Stimulated activated CD8-positive, alpha-beta memory T cell treated with anti-CD3 and anti-CD28 coated beads, Interleukin-15, amount 100 ng/mL, for 48 hours (primary cell): ENCODE data around the gene ATP1A4.

ENCODE experiments used
- DNase-seq, 2 donors: peaks; one replicate each; pipeline ENCODE4 v3.0.0-alpha.2; 2020; ENCODE audit warnings: low read depth in 2 of 2

ATP1A4 gene

DNA sequence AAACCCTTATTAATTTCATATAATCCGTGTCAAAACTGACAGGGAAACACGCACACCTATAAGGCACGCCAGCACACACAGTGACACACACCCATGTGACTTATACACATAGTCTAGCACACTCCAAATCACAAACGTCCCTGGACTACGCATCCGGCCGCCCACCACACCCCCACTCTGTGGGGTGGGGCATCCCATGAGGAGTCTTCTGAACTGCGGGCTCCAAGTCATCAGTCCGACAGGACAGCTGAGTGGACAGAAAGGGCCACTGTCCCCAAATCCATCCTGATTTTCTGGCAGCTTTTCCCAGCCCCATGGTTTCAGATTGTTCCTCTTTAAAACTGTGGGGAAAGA, 54.6 kb downstream of the ATP1A4 start:
- DNase-seq: peak; percentile 30 to 39

DNA sequence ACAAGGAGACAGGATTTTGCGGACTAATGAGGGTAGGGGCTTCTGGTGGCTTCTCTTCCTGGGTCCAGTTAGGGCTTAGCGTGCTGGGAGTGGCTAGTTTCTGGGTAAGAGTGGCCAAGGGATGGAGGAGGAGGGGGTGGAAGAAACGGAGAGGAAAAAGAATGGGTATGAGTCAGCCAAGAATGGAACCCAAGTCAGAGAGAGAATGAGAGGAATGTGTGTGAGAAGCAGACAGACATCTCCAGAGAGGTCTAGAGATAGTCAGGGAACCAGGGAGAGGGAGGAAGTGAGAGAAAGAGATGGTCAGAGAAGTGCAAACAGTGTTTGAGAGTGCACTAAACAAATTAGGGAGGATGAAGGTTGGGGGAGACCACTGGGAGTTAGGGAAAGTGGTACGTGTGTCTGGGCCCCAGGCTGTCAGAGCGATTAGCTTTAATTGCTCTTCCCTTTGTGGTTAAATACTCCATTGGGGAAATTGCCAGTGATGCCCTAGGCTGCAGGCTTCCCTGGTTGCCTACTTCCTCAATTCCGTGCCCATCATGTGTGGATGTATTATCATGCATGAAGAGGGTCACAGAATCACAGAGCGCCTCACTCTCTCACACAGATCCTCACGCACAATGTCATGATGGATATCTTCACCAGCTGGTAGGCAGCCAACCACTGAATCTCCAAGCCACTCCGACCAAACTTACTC, 55.2 kb downstream of the ATP1A4 start:
- no peak for DNase-seq

DNA sequence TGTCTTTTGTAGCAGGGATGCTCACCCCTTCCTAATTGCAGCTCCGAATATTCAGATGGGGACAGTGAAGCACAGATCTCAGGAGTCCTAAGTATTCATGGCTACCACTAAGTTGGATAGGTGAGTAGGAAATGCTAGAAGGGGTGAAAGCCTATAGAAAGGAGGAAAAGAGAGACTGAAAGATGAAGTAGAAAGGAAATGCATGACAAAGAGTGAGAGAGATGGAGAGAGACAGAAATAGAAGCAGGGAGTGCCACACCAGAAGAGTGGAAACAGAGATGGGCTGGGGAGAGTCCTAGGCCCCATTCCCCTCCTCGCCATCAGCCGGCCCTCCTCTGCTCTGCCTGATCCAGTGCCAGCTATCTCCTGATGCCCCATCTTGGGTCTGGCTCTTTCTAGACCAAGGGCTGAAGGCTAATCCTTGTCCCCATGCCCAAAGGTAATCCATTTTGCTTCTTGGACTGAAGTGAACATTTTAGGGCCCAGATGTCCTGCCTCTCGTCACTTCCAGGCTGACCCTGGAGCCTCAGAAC, 55.8 kb downstream of the ATP1A4 start:
- DNase-seq: no peak

DNA sequence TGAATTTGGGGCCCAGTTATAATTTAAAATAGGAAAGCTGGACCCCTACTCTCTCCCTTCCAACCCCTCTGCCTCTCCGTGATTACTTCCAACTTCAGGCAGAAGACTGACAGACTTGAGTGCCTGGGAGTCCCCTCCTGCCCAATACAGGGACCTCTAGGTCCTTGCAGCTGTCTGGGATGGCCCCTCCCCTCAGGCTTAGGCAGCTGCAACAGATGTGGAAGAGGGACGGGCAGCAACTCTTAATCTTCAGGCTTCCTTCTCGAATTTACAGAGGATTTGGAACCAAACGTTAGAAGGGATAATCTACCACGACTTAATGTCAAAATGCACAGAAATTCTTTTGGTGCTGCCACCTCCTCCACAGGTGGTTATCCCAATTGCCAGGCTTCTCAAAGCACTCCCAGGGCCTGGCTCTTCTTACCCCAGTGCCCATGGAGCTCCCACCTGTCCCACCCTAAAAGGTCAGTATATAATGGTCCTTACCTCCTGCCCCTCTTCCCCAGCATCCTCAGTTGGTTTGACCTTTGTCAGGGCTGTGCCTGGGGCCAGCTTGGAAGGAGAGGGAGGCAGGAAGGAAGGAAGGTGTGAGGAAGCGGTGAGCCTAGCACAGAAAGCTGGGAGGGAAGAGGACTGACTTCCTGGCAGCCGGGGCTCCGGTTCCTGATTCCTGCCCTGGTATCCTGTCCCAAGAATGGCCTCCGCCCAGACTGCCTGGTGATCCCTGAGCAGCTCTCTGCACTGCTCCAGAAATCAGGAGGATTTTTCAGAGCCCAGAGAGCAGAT, 56.6 kb downstream of the ATP1A4 start:
- DNase-seq: no peak

DNA sequence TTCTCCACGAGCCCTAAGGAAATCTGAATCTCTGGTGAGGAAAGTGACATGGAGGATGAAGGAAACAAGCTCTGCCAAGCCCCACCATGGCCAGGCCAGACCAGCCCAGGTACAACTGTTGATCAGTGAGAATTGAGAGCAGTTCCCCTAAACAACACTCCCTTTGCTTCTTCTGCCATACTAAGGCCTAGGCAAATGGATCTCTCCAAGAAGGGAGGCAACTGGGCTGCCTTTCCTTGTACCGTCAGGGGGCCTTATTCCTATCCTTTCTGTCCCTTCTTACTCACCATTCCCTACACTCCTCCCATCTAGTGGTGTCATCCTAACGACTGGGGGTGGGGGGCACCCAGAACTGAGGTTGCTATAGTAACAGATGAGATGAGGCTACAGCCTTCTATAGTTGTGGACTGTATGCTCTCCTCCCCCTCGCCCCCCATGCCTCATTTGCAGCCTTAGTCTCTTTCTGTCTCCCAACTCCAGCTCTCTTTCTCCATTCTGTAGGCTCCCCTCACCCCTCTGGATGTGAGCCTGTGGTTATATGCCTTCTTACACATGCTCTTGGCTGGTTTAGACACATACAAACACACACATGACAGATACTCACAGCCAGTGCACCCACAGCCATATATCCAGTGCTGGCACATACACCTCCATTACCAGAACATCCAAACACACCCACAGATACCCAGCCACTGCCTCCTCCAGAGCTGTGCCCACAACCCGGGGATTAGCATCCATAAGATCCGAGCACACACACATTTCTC, 57.3 kb downstream of the ATP1A4 start:
- no peak for DNase-seq

DNA sequence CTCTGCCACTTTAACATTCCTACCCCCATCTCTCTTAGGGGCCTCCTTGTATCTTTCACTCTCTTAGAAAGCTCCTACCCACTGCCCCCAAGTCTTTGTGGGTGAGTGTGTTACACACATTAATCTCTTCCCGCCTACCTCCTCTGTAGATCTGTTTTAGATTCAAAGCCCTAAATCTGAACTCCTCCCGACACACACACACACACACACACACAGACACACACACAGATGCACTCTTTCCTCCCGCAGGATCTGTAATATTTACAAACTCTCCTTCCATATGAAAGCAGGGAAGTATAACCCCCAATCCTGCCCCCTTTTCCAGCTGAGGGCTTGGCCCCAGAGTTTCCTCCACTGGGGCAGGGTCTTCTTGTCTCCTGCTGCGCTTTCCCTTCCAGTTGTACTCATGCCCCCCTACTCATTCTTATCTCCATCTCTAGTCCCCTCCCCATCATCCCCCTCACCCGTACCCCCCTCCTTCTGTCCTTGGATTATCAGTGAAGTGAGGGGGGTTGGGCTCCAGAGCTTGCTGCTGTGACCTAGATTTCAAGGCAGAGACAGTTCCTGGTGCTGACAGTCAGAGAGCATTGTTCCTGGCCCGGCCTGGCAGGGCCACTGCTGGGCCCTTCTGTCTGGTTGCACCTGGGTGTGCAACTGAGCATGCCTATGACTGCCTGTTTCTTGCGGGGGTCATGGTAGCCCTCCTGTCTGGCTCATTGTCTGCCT, 58.1 kb downstream of the ATP1A4 start:
- DNase-seq: no peak

DNA sequence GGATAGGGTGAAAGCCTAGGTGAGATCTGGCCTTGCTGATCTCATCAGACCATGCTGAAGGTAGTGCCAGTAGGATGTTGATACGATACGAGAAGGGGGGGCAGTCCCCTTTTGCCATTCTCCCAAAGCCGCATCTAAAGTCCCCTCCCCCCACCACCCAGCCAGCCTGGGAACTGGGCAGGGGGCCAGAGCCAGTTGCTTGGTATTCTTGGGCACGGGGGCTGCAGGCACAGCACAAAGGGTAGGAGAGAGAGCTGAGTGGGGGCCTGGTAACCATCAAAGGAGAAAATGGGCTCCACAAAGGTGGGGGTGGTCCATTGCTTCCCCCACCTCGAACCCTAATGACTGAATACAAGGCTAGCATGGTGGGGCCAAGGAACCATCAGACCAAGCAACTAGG, 59.2 kb downstream of the ATP1A4 start:
- DNase-seq: no peak

DNA sequence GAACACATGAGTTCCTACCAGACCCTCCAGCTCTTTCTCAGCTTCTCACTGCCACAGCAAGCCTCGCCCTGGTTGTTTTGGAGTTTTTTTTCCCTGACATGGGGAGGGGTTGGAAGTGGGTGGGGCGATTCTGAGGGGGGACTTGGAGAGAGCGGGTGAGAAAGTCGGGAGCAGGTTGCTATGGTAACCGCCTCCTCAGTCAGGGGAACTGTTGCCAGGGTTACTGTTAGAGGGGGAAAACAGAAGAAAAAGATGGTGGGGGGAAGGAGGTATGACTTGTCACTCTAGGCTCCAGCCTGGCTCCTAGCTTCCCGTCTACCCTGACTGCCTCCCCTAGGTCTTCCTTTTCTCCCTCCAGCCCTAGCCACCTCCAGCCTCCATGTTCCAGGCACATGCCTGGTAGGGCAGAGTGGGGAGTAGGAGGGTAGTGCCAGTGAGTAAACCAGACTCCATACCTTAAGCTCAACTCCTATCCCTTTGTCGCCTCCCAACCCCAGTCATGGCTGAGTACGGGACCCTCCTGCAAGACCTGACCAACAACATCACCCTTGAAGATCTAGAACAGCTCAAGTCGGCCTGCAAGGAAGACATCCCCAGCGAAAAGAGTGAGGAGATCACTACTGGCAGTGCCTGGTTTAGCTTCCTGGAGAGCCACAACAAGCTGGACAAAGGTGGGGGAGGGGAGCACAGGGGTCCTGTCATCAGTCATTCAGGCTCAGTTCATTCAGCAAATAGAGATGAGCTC, 59.8 kb downstream of the ATP1A4 start:
- DNase-seq: no peak

DNA sequence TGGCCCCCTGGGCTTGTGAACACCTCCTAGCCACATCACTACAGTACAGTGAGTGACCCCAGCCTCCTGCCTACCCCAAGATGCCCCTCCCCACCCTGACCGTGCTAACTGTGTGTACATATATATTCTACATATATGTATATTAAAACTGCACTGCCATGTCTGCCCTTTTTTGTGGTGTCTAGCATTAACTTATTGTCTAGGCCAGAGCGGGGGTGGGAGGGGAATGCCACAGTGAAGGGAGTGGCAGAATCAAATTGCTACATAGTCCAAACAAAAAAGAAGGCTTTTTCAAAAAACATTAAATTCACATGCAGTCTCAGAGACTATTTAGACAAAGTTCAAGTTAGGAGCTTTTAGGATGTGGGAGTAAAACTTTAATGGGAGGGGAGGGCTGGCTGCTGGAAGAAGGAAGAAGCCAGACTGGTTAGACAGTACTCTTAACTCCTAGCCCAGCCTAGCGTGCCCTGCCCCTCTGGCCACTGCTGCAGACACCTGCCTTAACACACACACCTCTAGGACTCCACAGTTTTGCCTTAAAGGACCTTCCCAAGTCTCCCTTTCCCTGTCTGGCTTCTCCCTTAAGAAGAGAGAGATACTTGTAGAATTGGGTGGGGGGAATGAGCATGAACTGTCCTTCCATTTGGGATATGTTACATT, 63.2 kb downstream of the ATP1A4 start:
- DNase-seq: no peak

DNA sequence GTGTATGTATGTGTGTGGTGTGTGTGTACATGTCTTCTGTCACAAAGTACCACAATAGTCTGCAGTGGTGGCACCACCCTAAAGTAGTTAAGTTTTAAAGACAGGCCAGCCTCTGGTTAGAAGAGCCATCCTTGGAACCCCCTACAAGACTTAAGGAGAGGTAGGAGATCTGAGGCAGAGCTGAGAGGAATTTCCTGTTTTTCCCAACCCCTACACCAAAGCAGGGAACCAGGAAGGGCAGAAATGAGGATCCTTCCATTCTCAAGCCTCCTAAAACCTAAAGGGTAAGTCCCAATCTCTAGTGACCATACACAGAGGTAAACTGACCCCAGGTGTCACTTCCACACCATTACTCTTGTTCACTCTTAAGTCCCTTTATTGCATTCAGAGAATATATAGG, 64.9 kb downstream of the ATP1A4 start:
- DNase-seq: no peak

DNA sequence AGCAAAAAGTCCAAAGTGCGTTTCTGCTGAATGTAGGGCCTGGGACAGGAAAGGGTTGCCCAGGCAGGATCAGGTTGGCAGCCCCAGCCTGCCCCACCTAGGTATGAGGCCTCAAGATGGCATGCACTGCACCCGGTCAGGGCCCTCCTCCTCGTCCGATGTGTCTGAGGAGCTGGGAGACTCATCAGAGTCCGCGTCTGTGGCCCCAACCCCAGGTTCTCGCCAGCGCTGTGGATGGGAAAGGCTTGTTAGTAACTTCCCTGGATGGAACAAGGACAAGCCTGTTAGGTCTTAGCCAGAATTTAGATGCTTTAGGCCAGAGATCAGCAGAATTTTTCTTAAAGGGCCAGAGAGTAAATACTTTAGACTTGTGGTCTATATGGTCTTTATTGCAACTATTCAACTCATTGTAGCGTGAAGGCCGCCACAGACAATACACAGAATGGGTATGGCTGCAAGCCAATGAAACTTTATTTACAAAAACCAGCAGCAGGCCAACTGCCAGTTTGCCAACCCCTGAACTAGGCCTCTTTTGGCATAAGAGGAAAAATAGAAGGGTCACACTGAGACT, 66.2 kb downstream of the ATP1A4 start:
- DNase-seq: no peak

DNA sequence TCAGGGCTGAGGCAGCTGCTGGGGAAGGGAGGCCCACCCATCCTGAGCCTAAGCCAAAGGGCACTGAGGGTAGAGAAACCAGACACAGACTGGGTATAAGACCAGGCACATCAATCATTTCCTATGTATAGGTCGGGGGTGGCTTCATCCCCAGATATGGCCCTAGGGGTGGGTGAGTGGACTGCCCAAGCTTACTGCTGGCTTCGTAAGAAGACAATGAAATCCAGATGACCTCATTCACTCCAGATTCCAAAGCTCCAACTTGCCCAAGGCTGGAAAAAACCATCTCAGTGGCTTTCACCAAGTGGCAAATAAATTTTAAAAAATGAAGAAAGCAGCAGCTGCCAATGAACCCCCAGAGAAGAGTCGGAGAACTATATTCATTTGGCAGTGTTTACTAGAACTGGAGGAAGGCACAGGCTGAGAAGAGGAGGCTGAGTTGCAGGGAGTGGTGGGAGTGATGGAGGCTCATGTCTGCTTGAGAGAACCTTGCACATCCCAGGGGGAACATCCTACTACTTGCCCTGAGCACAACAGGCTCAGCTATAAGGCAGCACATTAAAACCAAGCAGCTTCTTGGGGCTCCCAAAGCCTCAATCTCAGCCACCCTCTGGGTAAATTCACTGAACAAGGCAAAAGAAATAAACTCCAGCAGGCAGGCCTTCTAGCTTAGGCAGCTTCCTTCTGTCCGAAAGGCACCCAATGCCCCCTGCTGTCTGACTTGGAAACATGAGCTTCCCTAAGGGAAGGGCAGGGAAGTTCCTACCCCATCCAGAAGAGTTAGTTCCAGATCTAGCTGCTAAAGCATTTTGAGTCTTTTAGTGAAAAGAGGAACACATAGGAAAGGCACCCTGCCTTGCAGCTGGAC, 67.9 kb downstream of the ATP1A4 start:
- no peak for DNase-seq

DNA sequence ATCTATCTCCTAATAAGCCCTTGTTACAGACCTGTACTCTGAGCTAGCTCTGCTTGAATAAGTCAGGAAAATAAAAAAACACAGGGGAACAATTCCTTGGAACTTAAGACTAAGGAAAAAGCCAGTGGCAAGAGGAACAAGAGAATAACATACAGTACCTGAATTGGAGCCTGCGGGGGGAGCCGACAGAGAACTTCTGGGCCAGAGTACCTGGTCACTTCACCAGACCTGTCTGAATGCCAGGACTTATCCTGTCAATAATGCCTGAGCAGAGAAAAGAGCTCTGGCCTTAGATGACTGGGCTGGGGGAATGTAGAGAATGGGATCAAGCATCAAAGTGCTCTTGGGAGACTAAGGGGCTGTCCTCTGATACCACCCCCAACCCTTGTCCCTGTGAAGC, 68.9 kb downstream of the ATP1A4 start:
- no peak for DNase-seq

DNA sequence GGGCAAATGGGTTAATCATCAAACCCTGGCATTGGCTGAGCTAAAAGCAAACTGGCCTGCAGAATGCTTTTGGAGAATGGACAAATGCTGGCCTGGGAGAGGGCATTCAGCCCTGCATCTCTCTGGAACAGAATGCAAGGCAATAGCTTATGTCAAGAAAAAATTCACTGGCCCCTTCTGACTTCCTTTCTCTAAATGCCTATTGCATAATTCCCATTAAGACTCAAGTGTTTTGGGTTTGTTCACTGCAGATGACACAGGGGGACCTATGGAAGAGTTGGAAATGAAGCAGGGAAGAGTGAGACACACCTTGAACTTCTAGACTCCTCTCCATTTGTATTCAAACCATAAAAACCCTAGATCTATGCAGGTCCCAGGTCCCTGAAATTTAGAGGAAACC, 69.7 kb downstream of the ATP1A4 start:
- no peak for DNase-seq

DNA sequence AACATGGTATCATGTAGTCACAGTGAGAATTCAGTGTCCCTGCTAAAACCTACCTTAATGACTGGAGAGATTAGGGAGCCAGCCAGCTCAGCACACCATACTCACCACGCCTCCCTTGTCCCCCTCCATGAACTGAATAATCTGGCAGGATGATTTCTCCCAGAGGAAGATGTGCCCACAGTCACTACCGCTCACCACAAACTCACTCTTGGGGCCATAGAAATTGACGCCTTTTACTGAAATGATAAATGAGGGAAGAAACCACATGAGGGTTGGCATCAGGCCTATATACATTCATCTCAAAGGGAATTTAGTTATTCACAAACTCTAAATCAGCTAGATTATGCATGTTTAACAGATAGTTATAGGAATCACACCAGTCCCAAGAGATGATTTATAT, 71.1 kb downstream of the ATP1A4 start:
- no peak for DNase-seq

DNA sequence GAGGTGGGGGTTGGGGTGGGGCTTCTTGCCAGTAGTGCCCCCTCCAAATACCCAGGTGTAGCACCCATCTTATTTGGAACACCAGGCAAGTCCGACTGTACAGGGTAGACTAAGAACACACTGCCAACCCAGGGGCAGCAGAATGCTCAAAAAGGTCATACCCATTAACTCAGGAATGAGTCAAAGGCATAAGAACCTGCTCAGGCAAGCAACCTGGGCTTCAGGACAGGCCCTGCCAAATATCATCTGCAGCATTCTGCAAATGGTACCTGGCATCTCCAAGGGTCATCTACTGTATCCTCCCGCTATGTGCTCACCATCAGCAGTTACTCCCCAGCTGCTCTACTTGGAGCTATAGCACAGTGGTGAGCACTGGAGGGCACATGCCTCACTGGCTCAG, 73.2 kb downstream of the ATP1A4 start:
- DNase-seq: no peak

DNA sequence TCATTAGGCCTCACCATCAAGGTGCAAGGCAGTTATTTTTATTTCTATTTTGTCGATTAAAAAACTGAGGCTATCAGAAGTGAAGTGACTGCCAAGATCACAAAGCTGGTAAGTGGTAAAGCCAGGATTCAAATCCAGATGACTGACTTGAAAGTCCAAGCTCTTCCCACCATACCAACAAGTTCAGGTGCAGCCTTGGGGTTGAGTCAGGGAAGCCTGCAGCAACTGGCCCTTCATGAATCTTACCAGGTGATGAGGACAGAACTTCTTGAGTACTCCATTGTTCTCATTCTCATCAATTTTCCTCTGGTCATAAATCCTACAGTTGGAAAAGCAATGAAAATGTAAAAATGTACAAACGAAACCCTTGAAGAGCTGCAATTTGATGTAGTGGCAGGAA, 73.9 kb downstream of the ATP1A4 start:
- no peak for DNase-seq

DNA sequence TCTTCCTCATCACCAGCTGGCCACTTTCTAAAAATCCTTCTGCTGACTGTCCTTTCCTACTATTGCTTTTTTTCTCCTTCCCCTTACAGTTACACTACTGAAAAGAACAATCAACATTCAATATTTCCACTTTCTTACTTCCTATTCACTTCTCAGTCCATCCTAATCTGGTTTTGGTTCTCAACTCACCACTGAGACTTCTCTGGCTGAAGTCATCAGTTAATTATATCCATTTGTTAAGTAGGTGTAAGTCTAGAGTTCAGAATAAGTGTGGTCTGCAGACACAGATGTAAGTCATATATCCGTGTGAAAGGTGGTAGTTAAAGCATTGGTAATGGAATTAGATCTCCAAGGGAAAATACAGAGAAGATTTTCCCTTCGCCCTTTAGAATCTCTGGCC, 75.2 kb downstream of the ATP1A4 start:
- DNase-seq: no peak

DNA sequence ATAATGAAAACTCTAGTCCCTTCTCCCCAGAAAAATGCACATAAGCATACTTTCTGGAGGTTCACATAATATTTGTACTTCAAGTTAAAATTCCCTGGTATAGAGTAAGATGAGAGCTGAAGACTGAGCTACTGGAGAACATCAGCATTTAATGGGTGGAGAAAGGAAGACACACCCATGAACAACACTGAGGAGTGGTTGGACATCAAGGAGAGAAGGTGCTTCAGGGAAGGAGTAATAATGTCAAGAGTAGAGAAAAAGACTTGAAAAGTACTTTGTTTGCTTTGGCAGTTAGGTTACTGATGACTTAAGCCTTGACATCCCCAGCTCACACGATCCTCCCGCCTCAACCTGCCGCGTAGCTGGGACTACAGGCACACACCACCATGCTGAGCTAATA, 75.6 kb downstream of the ATP1A4 start:
- DNase-seq: no peak
